OCI-LY3 (cell line): ENCODE results near the gene AGAP1.

Experiments
- H2AFZ ChIP-seq: fragments of 200-600, 300-600 bp; shearing (Covaris generic); 2 replicates; pipeline ENCODE4 v1.6.0; 2014; ENCODE audit warnings: antibody characterized with exemption, low read depth, low read length
- H3K27ac ChIP-seq: fragments of 200-600, 300-600 bp; sonication (generic); 2 replicates; pipeline ENCODE4 v1.5.1; 2014; ENCODE audit warnings: mild to moderate bottlenecking, low read length, moderate library complexity, mixed read lengths
- H3K27me3 ChIP-seq: fragments of 200-600, 300-600 bp; sonication (generic); 2 replicates; pipeline ENCODE4 v1.6.1; 2014; ENCODE audit warnings: low read depth, low read length, mixed read lengths
- H3K36me3 ChIP-seq: fragments of 200-600, 300-600 bp; sonication (generic); replicated peaks from 2 replicates; pipeline ENCODE3; 2014; ENCODE audit warnings: low read depth, low read length, mixed read lengths
- H3K4me1 ChIP-seq: fragments of 300-600, 200-600 bp; sonication (generic); 2 replicates; pipeline ENCODE4 v1.6.1; 2014; ENCODE audit warnings: low read length, mixed read lengths
- H3K4me2 ChIP-seq: fragments of 200-600, 300-600 bp; sonication (generic); 2 replicates; pipeline ENCODE4 v1.6.1; 2014; ENCODE audit warnings: low read length, mixed read lengths
- H3K4me3 ChIP-seq: fragments of 300-600, 200-600 bp; sonication (generic); 2 replicates; pipeline ENCODE4 v1.5.1; 2014; ENCODE audit warnings: antibody characterized with exemption, mild to moderate bottlenecking, low read length, moderate library complexity
- H3K79me2 ChIP-seq: fragments of 300-600, 200-600 bp; shearing (Covaris generic); 2 replicates; pipeline ENCODE4 v1.6.1; 2014; ENCODE audit warnings: mild to moderate bottlenecking, low read length, mixed read lengths
- H3K9ac ChIP-seq: fragments of 300-600, 200-600 bp; shearing (Covaris generic); 2 replicates; pipeline ENCODE4 v1.6.0; 2014; ENCODE audit warnings: mild to moderate bottlenecking, low read length, moderate library complexity
- H3K9me3 ChIP-seq: fragments of 200-600, 300-600 bp; shearing (Covaris generic); 2 replicates; pipeline ENCODE4 v1.6.1; 2014; ENCODE audit warnings: low read length, mixed read lengths; ENCODE audit not compliant: insufficient read depth
- H4K20me1 ChIP-seq: fragments of 200-600, 300-600 bp; sonication (generic); 2 replicates; pipeline ENCODE4 v1.6.1; 2016; ENCODE audit warnings: low read length, mixed read lengths; ENCODE audit not compliant: insufficient read depth
- CTCF ChIP-seq: fragments of 200-600, 300-600 bp; sonication (generic); IDR thresholded peaks from 2 replicates; pipeline ENCODE4 v1.5.1; 2014; ENCODE audit warnings: antibody characterized with exemption, low read length, low read depth
- EZH2phosphoT487 ChIP-seq: fragments of 200-600 bp; shearing (Covaris generic); IDR thresholded peaks from 2 replicates; pipeline ENCODE4 v1.6.1; 2018; ENCODE audit warnings: antibody characterized with exemption, mixed run types, low read depth

Gene AGAP1

GRCh38 chr2:235669983-235670962 lies 176.4 kb downstream of the AGAP1 start:
- Histone ChIP-seq H2AFZ (no peak overlapping the region), H3K9ac (no peak overlapping the region), H3K27me3 (no peaks in the 10 kb centered on the region), H3K36me3 (no peaks in the 10 kb centered on the region), H3K9me3 (no peaks in the 10 kb centered on the region), H4K20me1 (no peaks in the 10 kb centered on the region), H3K27ac (no peak overlapping the region), H3K4me1 (no peaks in the 10 kb centered on the region), H3K4me3 (no peak overlapping the region), H3K79me2 (no peaks in the 10 kb centered on the region), H3K4me2 (no peak overlapping the region)
- TF ChIP-seq EZH2phosphoT487: no peak
- no peak for TF ChIP-seq CTCF

GRCh38 chr2:235670974-235671787 lies 177.3 kb downstream of the AGAP1 start:
- Histone ChIP-seq H3K4me3 (no peak overlapping the region), H3K4me1 (no peaks in the 10 kb centered on the region), H3K9me3 (no peaks in the 10 kb centered on the region), H3K4me2 (no peak overlapping the region), H3K9ac (no peak overlapping the region), H2AFZ (no peak overlapping the region), H3K27me3 (no peaks in the 10 kb centered on the region), H4K20me1 (no peaks in the 10 kb centered on the region), H3K79me2 (no peaks in the 10 kb centered on the region), H3K27ac (no peak overlapping the region), H3K36me3 (no peaks in the 10 kb centered on the region)
- TF ChIP-seq CTCF (no peak), EZH2phosphoT487 (no peak)

GRCh38 chr2:235672720-235673119 lies 178.9 kb downstream of the AGAP1 start:
- Histone ChIP-seq H3K79me2 (no peaks in the 10 kb centered on the region), H3K36me3 (no peaks in the 10 kb centered on the region), H3K27ac (no peak overlapping the region), H3K4me2 (no peak overlapping the region), H3K4me3 (no peak overlapping the region), H3K27me3 (no peaks in the 10 kb centered on the region), H3K4me1 (no peaks in the 10 kb centered on the region), H2AFZ (no peak overlapping the region), H3K9ac (no peak overlapping the region), H4K20me1 (no peaks in the 10 kb centered on the region), H3K9me3 (no peaks in the 10 kb centered on the region)
- TF ChIP-seq CTCF: no peak
- no peak for TF ChIP-seq EZH2phosphoT487

DNA sequence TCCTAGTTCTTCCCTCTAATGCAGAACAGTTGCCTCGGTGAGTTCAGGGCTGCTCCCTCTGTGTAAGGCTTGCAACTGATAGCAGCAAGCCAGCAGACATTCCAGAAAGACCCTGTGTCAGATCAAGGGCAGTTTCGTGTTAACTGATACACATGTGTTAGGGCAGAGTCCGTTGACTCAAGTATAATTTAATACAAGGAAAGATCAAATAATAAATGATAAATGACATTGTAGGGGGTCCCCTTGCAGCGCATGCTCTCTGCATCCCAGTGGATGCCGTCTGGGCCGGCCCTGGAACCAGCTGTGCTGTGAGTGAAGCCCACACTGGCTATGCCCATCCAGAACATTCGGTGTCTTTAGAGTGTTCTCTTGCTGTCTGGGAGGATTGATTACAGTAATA lies 180.3 kb downstream of the AGAP1 start:
- Histone ChIP-seq H3K4me3 (no peak overlapping the region), H3K9ac (no peak overlapping the region), H2AFZ (no peak overlapping the region), H3K4me1 (no peaks in the 10 kb centered on the region), H3K9me3 (no peaks in the 10 kb centered on the region), H4K20me1 (no peaks in the 10 kb centered on the region), H3K4me2 (no peak overlapping the region), H3K79me2 (no peaks in the 10 kb centered on the region), H3K27ac (no peak overlapping the region), H3K36me3 (no peaks in the 10 kb centered on the region), H3K27me3 (no peaks in the 10 kb centered on the region)
- TF ChIP-seq EZH2phosphoT487: no peak
- no peak for TF ChIP-seq CTCF
